GM12891 (cell line): ENCODE results near the gene ACSM6. TPM values are rescaled to one million over a fixed set of nuclear protein-coding genes. Genes with fewer than 3 reads are reported as not detected.

ENCODE experiments used
- DNase-seq: peaks from one replicate; pipeline ENCODE4 v3.0.0; 2011; ENCODE audit warnings: low spot score; ENCODE audit not compliant: insufficient read length
- FAIRE-seq: peaks from 2 replicates; lab custom pipeline; 2011; peaks lifted over from hg19 to GRCh38; lab: Jason Lieb, UNC
- PAX5 ChIP-seq: IDR thresholded peaks from 2 replicates; pipeline ENCODE4 v1.6.1; 2011; ENCODE audit warnings: low read length, moderate library complexity, mild to moderate bottlenecking; ENCODE audit not compliant: insufficient read depth, severe bottlenecking
- POLR2A ChIP-seq: IDR thresholded peaks from 2 replicates; pipeline ENCODE4 v1.6.1; 2011; ENCODE audit warnings: low read depth, low read length, control low read depth
- POLR2AphosphoS5 ChIP-seq: IDR thresholded peaks from 2 replicates; pipeline ENCODE4 v1.6.1; 2011; ENCODE audit warnings: low read depth, low read length, control low read depth
- POU2F2 ChIP-seq: IDR thresholded peaks from 2 replicates; pipeline ENCODE4 v1.6.1; 2011; ENCODE audit warnings: low read depth, mild to moderate bottlenecking, control low read depth, low read length, moderate library complexity
- SPI1 ChIP-seq: IDR thresholded peaks from 2 replicates; pipeline ENCODE4 v1.6.1; 2011; ENCODE audit warnings: low read depth, low read length, control low read depth
- TAF1 ChIP-seq: IDR thresholded peaks from 2 replicates; pipeline ENCODE4 v1.6.1; 2011; ENCODE audit warnings: low read depth, low read length, control low read depth
- polyA plus RNA-seq: library from polyadenylated mRNA; unstranded; fragments of >200 nt; gene quantifications from one replicate; pipeline ENCODE4 v1.2.1, GENCODE V29; 2012; ENCODE audit warnings: low read depth, missing spikeins, inconsistent platforms; ENCODE audit not compliant: missing spikeins

ACSM6 gene
- not detected for polyA plus RNA-seq

- DNase-seq (no peak), FAIRE-seq (no peak)
- TF ChIP-seq PAX5, result no peak
- TF ChIP-seq POLR2A, result no peak
- no peak for TF ChIP-seq TAF1
- no peak for TF ChIP-seq SPI1
- TF ChIP-seq POU2F2, result no peak
- TF ChIP-seq POLR2AphosphoS5, result no peak
These were observed at the start of gene ACSM6 for GRCh38 chr10:95193944-95194343. ACSM6 (plus strand) TSS chr10:95194238; CDS start chr10:95194486, 248 bp downstream.

GRCh38 chr10:95168694-95169093, 25.3 kb upstream of the ACSM6 start:
- FAIRE-seq, result no peak
- DNase-seq, result no peak
- no peak for TF ChIP-seq SPI1
- TF ChIP-seq POU2F2, result no peak
- TF ChIP-seq TAF1, result no peak
- TF ChIP-seq POLR2AphosphoS5, result no peak
- no peak for TF ChIP-seq PAX5
- no peak for TF ChIP-seq POLR2A

GRCh38 chr10:95169522-95169921, 24.5 kb upstream of the ACSM6 start:
- DNase-seq, result no peak
- FAIRE-seq, result no peak
- no peak for TF ChIP-seq POU2F2
- TF ChIP-seq SPI1, result no peak
- TF ChIP-seq POLR2AphosphoS5, result no peak
- TF ChIP-seq PAX5, result no peak
- TF ChIP-seq POLR2A, result no peak
- no peak for TF ChIP-seq TAF1

GRCh38 chr10:95170790-95171189, 23.2 kb upstream of the ACSM6 start:
- TF ChIP-seq POU2F2, result no peak
- TF ChIP-seq SPI1, result no peak
- no peak for TF ChIP-seq PAX5
- no peak for TF ChIP-seq POLR2AphosphoS5
- no peak for TF ChIP-seq POLR2A
- no peak for TF ChIP-seq TAF1
- no peak for DNase-seq
- FAIRE-seq, result no peak

GRCh38 chr10:95171336-95171735, 22.7 kb upstream of the ACSM6 start:
- FAIRE-seq, result no peak
- no peak for DNase-seq
- TF ChIP-seq SPI1, result no peak
- no peak for TF ChIP-seq POLR2AphosphoS5
- TF ChIP-seq TAF1, result no peak
- no peak for TF ChIP-seq POLR2A
- no peak for TF ChIP-seq POU2F2

- no peak for DNase-seq
- TF ChIP-seq SPI1 (no peak), POLR2AphosphoS5 (no peak), TAF1 (no peak), POLR2A (no peak)
These were observed 21.2 kb upstream of the ACSM6 start for GRCh38 chr10:95172851-95173250.

GRCh38 chr10:95176101-95176500, 17.9 kb upstream of the ACSM6 start:
- TF ChIP-seq POU2F2 (no peak), POLR2A (no peak), SPI1 (no peak), TAF1 (no peak), PAX5 (no peak), POLR2AphosphoS5 (no peak)
- FAIRE-seq (no peak), DNase-seq (no peak)

More at GRCh38 chr10:95172851-95173250, 21.2 kb upstream of the ACSM6 start:
- no peak for FAIRE-seq

- TF ChIP-seq POLR2A (no peak), PAX5 (no peak)
- no peak for DNase-seq
- FAIRE-seq, result no peak
These were observed 16.6 kb upstream of the ACSM6 start for GRCh38 chr10:95177429-95177828.

- no peak for TF ChIP-seq PAX5
- TF ChIP-seq POLR2AphosphoS5, result no peak
- no peak for TF ChIP-seq POU2F2
- no peak for TF ChIP-seq TAF1
- TF ChIP-seq SPI1, result no peak
- no peak for TF ChIP-seq POLR2A
- FAIRE-seq (no peak), DNase-seq (no peak)
These were observed 15.8 kb upstream of the ACSM6 start for GRCh38 chr10:95178266-95178665.

GRCh38 chr10:95178797-95179196, 15.2 kb upstream of the ACSM6 start:
- FAIRE-seq, result no peak
- no peak for DNase-seq
- TF ChIP-seq PAX5 (no peak), SPI1 (no peak), TAF1 (no peak), POLR2A (no peak)
